Activated CD4-positive, alpha-beta T cell treated with anti-CD3 and anti-CD28 coated beads for 36 hours (primary cell): ENCODE measurements around the gene PLEK2. TPM values are rescaled to one million over a fixed set of nuclear protein-coding genes. Genes with fewer than 3 reads are reported as not detected.
"Not testable (repeated sequence)": the region's sequence is repeated elsewhere in the genome, so short reads cannot be mapped to it uniquely, and the experiment has no call there.

Source experiments
- ATAC-seq: fragments of 200-7000 bp; cut with Tn5 transposase; one replicate; pipeline ENCODE4 v1.10.0; 2021; ENCODE audit warnings: mild to moderate bottlenecking, moderate library complexity
- CTCF ChIA-PET: fragments of 350-600 bp; sonication (Branson Sonifier 250); formaldehyde crosslinking; loops from one replicate; lab custom pipeline; 2021; ENCODE audit warnings: antibody characterized with exemption; lab: Charles Lee
- POLR2A ChIA-PET: fragments of 350-600 bp; sonication (Branson Sonifier 250); formaldehyde crosslinking; loops from one replicate; lab custom pipeline; 2021; ENCODE audit warnings: antibody characterized with exemption, inconsistent platforms; lab: Charles Lee
- DNase-seq: peaks from one replicate; pipeline ENCODE4 v3.0.0-alpha.2; 2020
- H3K27ac Mint-ChIP-seq: one replicate; pipeline ENCODE4 v1.8.0; 2021; ENCODE audit warnings: mixed read lengths
- H3K27me3 Mint-ChIP-seq: one replicate; pipeline ENCODE4 v1.8.0; 2021; ENCODE audit warnings: mixed read lengths
- H3K36me3 Mint-ChIP-seq: one replicate; pipeline ENCODE4 v1.8.0; 2021; ENCODE audit warnings: low read depth, mixed read lengths
- H3K4me1 Mint-ChIP-seq: one replicate; pipeline ENCODE4 v1.8.0; 2021; ENCODE audit warnings: mixed read lengths
- H3K4me3 Mint-ChIP-seq: one replicate; pipeline ENCODE4 v1.8.0; 2021; ENCODE audit warnings: mild to moderate bottlenecking, moderate library complexity, mixed read lengths
- H3K9me3 Mint-ChIP-seq: one replicate; pipeline ENCODE4 v1.8.0; 2021; ENCODE audit warnings: low read depth, mixed read lengths
- intact Hi-C, 2 experiments: fragments of 100-400 bp; cut with DNase I in 1 of 2; cut with micrococcal nuclease in 1 of 2; formaldehyde crosslinking; loops; one replicate each; pipeline versions ENCODE4 v1.14.2 to v1.15.1; 2022 to 2024; cut with DNase I, micrococcal nuclease
- total RNA-seq, 2 experiments: library from RNA; stranded (reverse); gene quantifications; one replicate each; pipeline ENCODE4 v1.2.3, GENCODE V29; 2021

Gene PLEK2
- total RNA-seq, 2 experiments from 2014 or later: 2.9 to 5.1 TPM

GRCh38 chr14:67417633-67418032 is 5.7 kb upstream of the PLEK2 start:
- Mint-ChIP-seq H3K36me3 (no peaks in the 10 kb centered on the region), H3K4me1 (peaks cover 7% of the 10 kb centered on the region), H3K27ac (no peak overlapping the region), H3K4me3 (no peak overlapping the region), H3K27me3 (peaks cover 2% of the 10 kb centered on the region), H3K9me3 (no peaks in the 10 kb centered on the region)
- POLR2A ChIA-PET: no interaction called here
- intact Hi-C loops: no loop called here
- CTCF ChIA-PET: interaction anchor here (1.1 to 2.7 kb wide), 3 partner anchors 10 to 154 kb away, joined by 4 to 12 read pairs (median 4); no protein-coding TSS in a partner anchor
- ATAC-seq: no peak
- DNase-seq: no peak

- no peak overlapping the region for H3K27ac Mint-ChIP-seq
- POLR2A ChIA-PET: interaction anchor here (0.6 kb wide), 1 partner anchor 405 kb away, joined by 5 read pairs; no protein-coding TSS in a partner anchor
- H3K4me3 Mint-ChIP-seq: no peak overlapping the region
- intact Hi-C loops: no loop called here
- peaks cover 13% of the 10 kb centered on the region for H3K4me1 Mint-ChIP-seq
- ATAC-seq (no peak), DNase-seq (no peak)
- H3K36me3 Mint-ChIP-seq: no peaks in the 10 kb centered on the region
- CTCF ChIA-PET: interaction anchor here (1.7 to 2.7 kb wide), 3 partner anchors 9 to 110 kb away, joined by 5 to 12 read pairs (median 5); no protein-coding TSS in a partner anchor
- H3K9me3 Mint-ChIP-seq: no peaks in the 10 kb centered on the region
- H3K27me3 Mint-ChIP-seq: no peaks in the 10 kb centered on the region
Observed at GRCh38 chr14:67416810-67417209, 4.8 kb upstream of the PLEK2 start.

GRCh38 chr14:67416085-67416484 is 4.1 kb upstream of the PLEK2 start:
- ATAC-seq (no peak), DNase-seq (no peak)
- POLR2A ChIA-PET: no interaction called here
- H3K27me3 Mint-ChIP-seq: no peaks in the 10 kb centered on the region
- intact Hi-C loops: no loop called here
- CTCF ChIA-PET: interaction anchor here (0.7 to 1.9 kb wide), 6 partner anchors 9 to 155 kb away, joined by 3 to 7 read pairs (median 4); no protein-coding TSS in a partner anchor
- H3K9me3 Mint-ChIP-seq: no peaks in the 10 kb centered on the region
- H3K4me3 Mint-ChIP-seq: no peak overlapping the region
- no peaks in the 10 kb centered on the region for H3K36me3 Mint-ChIP-seq
- no peak overlapping the region for H3K27ac Mint-ChIP-seq
- peaks cover 16% of the 10 kb centered on the region for H3K4me1 Mint-ChIP-seq

- H3K36me3 Mint-ChIP-seq, ATAC-seq, DNase-seq, H3K4me3 Mint-ChIP-seq, POLR2A ChIA-PET, H3K9me3 Mint-ChIP-seq, H3K27me3 Mint-ChIP-seq, intact Hi-C loops, H3K27ac Mint-ChIP-seq: not testable (repeated sequence)
- CTCF ChIA-PET: interaction anchor here (0.7 to 1.9 kb wide), 5 partner anchors 10 to 156 kb away, joined by 3 to 7 read pairs (median 5); no protein-coding TSS in a partner anchor
- peaks cover 17% of the 10 kb centered on the region for H3K4me1 Mint-ChIP-seq
Observed at GRCh38 chr14:67415610-67416009, 3.6 kb upstream of the PLEK2 start.

GRCh38 chr14:67413806-67414769 is 2.1 kb upstream of the PLEK2 start:
- intact Hi-C loops: no loop called here
- ChIA-PET POLR2A (interaction anchor here (0.6 kb wide), 1 partner anchor 12 kb away, joined by 3 read pairs; no protein-coding TSS in a partner anchor), CTCF (interaction anchor here (0.9 to 2.2 kb wide), 3 partner anchors 13 to 186 kb away, joined by 3 to 9 read pairs (median 7); partner anchors contain the start of gene PIGH)
- ATAC-seq: peak; percentile 69
- peak; percentile 54 for DNase-seq
- Mint-ChIP-seq H3K27me3 (no peaks in the 10 kb centered on the region), H3K9me3 (no peaks in the 10 kb centered on the region), H3K4me3 (no peak overlapping the region), H3K27ac (no peak overlapping the region), H3K36me3 (no peaks in the 10 kb centered on the region), H3K4me1 (peaks cover 17% of the 10 kb centered on the region)

DNA sequence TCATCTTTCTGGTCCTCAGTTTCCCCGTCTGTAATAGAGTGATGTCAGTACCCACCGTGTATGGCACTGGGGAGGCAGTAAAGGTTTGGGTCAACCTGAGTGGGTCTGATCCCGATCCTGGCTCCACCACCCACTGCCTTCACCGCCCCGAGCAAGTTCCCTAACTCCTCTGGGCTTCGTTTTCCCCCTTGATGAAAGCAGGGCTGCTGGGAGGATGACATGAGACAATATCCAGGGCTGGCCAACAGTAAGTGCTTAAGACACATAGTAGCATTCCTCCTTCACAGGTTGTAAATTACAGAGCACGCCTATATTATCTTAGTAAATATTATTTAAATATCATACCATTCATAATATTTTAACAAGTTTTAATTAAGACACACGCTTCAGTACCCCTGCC is 595 bp downstream of the PLEK2 start:
- Mint-ChIP-seq H3K4me3 (peak overlapping the region; percentile 59), H3K36me3 (no peaks in the 10 kb centered on the region), H3K27me3 (no peaks in the 10 kb centered on the region), H3K9me3 (no peaks in the 10 kb centered on the region), H3K27ac (no peak overlapping the region), H3K4me1 (peaks cover 17% of the 10 kb centered on the region)
- ChIA-PET CTCF (interaction anchor here (0.9 to 5.2 kb wide), 3 partner anchors 15 to 293 kb away, joined by 4 to 27 read pairs (median 4); partner anchors contain the start of gene PIGH), POLR2A (interaction anchor here (0.6 kb wide), 1 partner anchor 59 kb away, joined by 3 read pairs; no protein-coding TSS in a partner anchor)
- ATAC-seq (no peak), DNase-seq (no peak)
- intact Hi-C loops: no loop called here

DNA sequence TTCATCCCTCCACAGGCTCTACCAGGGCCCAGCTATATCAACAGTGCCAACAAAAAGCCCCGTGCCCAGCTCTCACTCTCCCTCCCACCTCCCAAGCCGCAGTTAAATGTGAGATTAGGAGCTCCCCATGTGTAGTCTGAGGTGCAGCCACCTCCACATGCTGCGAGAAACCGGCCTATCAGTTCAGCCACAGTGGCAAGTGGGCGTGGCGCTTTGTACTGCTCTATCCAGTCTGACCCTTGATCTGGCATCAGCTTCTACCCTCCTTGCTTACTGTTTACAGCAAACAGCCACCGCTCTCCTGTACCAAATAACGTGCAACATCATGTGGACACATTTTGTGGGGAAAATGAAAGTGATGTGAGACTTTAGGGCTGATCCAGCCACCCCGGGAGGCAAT is 1.7 kb downstream of the PLEK2 start:
- H3K4me1 Mint-ChIP-seq: peaks cover 17% of the 10 kb centered on the region
- DNase-seq (no peak), ATAC-seq (no peak)
- no peaks in the 10 kb centered on the region for H3K27me3 Mint-ChIP-seq
- no peak overlapping the region for H3K4me3 Mint-ChIP-seq
- H3K36me3 Mint-ChIP-seq: no peaks in the 10 kb centered on the region
- intact Hi-C loops: no loop called here
- CTCF ChIA-PET: interaction anchor here (0.5 to 5.2 kb wide), 7 partner anchors 10 to 294 kb away, joined by 3 to 27 read pairs (median 3); no protein-coding TSS in a partner anchor
- POLR2A ChIA-PET: no interaction called here
- no peaks in the 10 kb centered on the region for H3K9me3 Mint-ChIP-seq
- no peak overlapping the region for H3K27ac Mint-ChIP-seq

DNA sequence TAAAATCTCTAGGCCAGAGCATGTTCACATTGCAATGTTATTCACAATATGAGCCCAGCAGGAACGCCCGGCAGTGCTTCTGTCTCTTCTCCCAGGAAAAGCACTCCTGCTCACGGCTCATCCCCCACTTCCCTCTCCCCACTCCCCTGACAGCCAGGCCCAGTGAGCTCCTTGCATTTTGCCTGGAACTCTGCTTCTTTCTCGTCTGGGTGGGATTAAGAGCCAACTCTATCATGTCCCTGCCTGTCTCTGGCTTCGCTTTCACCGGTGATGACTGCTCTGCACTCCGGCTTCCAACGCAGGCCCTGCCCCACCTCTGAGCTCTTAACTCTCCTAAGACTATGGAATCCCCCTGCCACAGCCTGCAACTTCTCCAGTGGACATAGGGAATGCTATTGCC is 2.5 kb downstream of the PLEK2 start:
- ChIA-PET POLR2A (no interaction called here), CTCF (interaction anchor here (0.5 to 5.2 kb wide), 4 partner anchors 11 to 757 kb away, joined by 3 to 27 read pairs (median 4); no protein-coding TSS in a partner anchor)
- ATAC-seq (no peak), DNase-seq (no peak)
- no peaks in the 10 kb centered on the region for H3K27me3 Mint-ChIP-seq
- no peak overlapping the region for H3K4me3 Mint-ChIP-seq
- intact Hi-C loops: no loop called here
- no peak overlapping the region for H3K27ac Mint-ChIP-seq
- H3K36me3 Mint-ChIP-seq: no peaks in the 10 kb centered on the region
- no peaks in the 10 kb centered on the region for H3K9me3 Mint-ChIP-seq
- peaks cover 15% of the 10 kb centered on the region for H3K4me1 Mint-ChIP-seq

DNA sequence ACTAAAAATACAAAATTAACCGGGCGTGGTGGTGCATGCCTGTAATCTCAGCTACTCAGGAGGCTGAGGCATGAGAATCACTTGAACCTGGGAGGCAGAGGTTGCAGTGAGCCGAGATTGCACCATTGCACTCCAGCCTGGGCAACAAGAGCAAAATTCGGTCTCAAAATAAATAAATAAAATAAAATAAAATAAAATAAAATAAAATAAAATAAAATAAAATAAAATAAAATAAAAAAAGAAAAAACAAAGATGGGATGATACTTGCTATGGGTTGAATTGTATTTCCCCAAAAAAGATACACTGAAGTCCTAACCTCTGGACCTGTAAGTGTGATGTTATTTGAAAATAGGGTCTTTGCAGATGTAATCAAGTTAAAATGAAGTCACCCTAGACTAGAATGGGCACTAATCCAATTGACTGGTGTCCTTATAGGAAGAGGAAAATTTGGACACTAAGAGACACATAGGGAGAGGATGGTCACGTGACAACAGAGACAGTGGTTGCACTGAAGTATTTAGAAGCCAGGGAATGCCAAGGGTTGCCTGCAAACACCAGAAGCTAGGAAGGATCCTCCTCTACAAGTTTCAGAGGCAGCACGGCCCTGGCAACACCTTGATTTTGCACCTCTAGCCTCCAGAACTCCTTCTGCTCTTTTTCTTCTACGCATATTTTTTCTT is 3.7 kb downstream of the PLEK2 start:
- CTCF ChIA-PET: interaction anchor here (5.2 kb wide), 1 partner anchor 18 kb away, joined by 27 read pairs; no protein-coding TSS in a partner anchor
- H3K9me3 Mint-ChIP-seq, H3K36me3 Mint-ChIP-seq, H3K4me3 Mint-ChIP-seq, H3K27ac Mint-ChIP-seq, DNase-seq, H3K4me1 Mint-ChIP-seq, ATAC-seq, intact Hi-C loops, POLR2A ChIA-PET, H3K27me3 Mint-ChIP-seq: not testable (repeated sequence)

DNA sequence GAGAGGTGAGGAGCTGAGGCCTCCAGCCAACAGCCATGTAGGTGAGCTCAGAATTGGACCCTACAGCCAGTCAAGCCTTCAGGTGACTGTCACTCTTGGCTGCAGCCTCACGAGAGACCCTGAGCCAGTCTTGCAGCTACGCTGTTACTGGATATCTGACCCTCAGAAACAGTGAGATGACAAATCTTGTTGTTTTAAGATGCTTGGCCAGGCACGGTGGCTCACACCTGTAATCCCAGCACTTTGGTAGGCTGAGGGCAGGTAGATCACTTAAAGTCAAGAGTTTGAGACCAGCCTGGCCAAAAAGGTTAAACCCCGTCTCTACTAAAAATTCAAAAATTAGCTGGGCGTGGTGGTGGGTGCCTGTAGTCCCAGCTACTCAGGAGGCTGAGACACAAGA is 6.2 kb downstream of the PLEK2 start:
- no peak overlapping the region for H3K4me3 Mint-ChIP-seq
- no peaks in the 10 kb centered on the region for H3K36me3 Mint-ChIP-seq
- ChIA-PET CTCF (interaction anchor here (0.6 to 1.5 kb wide), 5 partner anchors 9 to 500 kb away, joined by 3 to 5 read pairs (median 4); no protein-coding TSS in a partner anchor), POLR2A (no interaction called here)
- H3K27me3 Mint-ChIP-seq: no peaks in the 10 kb centered on the region
- no peak for DNase-seq
- H3K4me1 Mint-ChIP-seq: no peaks in the 10 kb centered on the region
- intact Hi-C loops: no loop called here
- peaks cover 3% of the 10 kb centered on the region for H3K9me3 Mint-ChIP-seq
- no peak overlapping the region for H3K27ac Mint-ChIP-seq
- no peak for ATAC-seq

- ChIA-PET CTCF (no interaction called here), POLR2A (no interaction called here)
- no peak overlapping the region for H3K27ac Mint-ChIP-seq
- ATAC-seq (no peak), DNase-seq (no peak)
- H3K27me3 Mint-ChIP-seq: no peaks in the 10 kb centered on the region
- no peaks in the 10 kb centered on the region for H3K4me1 Mint-ChIP-seq
- no peaks in the 10 kb centered on the region for H3K36me3 Mint-ChIP-seq
- H3K4me3 Mint-ChIP-seq: no peak overlapping the region
- peaks cover 3% of the 10 kb centered on the region for H3K9me3 Mint-ChIP-seq
- intact Hi-C loops: no loop called here
Observed at GRCh38 chr14:67400434-67400833, 11.5 kb downstream of the PLEK2 start.
